NCI-H460 (cell line): Measurements from ENCODE around the gene HOXB3. TPM values are rescaled to one million over a fixed set of nuclear protein-coding genes. Genes with fewer than 3 reads are reported as not detected.

ENCODE experiments used
- DNase-seq: peaks from one replicate; pipeline ENCODE4 v3.0.0-alpha.2; 2016; ENCODE audit warnings: low read depth; ENCODE audit errors: extremely low read depth
- total RNA-seq: library from RNA; depleted of rRNA; stranded (reverse); fragments of >200 nt; shearing (Covaris generic); gene quantifications from 2 replicates; pipeline ENCODE4 v1.2.3, GENCODE V29; 2014

Gene HOXB3
- total RNA-seq, 1 experiment from 2014 or later = 5.3 TPM

DNA sequence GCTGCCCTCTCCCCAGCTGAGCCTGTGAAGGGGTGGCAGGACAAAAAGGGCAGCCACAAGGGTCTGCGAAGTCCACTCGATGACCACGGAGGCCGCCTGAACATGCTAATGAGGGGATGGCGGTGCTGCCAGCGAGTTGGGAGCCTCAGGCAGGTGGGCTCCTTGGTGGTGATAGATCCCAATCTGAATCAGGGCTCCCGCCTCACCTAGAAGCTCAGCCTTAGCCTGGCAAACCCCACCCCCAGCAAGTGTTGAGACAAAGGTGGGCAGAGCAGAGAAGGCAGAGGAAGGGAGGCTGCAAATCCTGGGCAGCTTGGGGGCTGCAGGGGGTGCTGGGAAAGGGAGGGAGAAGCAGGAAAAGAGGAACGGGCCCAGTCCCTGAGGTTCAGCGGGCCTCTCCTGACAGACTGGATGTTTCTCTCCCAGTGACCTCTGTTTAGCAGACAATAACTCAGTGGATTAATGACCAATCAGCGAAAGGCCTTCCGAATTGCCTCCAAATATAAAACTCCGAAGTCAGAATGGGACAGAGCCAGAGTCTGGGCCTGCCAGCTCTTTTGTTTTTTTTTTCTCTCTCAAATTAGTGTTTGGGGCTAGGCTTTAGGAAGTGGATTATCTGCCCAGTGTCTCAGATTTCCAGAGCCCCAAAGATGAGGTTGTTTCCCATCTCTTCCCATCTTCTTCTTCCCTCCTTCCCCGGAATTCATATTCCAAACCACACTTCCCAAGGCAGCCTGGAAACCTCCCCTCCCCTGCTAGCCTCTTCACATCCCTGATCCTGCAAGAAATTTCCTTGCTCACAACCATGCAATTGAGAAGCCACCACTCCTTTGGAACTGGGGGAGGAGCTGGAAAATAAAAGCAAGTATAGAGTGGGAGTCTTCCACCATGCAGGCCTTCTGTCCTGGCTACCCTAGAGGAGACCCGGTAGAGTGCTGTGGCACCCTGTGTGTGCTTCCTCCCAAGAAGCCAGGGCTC, 29.9 kb downstream of the HOXB3 start:
- no peak for DNase-seq

DNA sequence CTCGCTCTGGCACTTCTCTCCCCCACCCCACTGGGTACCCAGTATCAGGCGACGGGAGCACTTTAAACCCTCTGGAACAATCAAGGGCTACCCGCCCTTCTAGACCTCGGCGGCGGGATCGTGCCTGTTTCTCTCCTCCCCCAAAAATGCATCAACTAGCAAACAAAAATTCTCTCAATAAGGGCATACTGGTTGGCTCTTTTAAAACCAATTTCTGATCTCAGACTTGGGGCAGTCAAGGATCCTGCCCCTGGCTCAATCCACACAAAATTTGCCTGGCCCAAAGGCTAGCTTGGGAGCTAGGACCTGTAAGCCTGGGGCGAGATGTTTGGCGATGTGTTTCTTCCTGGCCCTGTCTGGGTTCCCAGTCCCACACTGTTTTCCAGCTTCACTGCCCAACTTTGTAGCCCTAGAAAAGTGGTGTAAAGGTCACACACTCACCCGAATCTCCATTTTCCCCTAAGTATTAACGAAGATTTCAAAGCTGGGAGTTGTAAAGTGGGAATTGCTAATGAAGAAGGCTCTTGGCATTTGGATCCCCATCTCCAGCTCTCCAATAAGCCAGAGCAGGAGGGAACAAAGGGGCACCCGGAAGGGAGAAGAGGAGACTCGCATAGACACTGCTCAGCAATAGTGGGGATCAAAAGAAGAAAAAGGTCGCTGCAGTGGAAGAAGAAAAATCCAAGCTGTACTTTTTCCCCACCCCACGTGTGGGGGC, 30.8 kb downstream of the HOXB3 start:
- DNase-seq = no peak

DNA sequence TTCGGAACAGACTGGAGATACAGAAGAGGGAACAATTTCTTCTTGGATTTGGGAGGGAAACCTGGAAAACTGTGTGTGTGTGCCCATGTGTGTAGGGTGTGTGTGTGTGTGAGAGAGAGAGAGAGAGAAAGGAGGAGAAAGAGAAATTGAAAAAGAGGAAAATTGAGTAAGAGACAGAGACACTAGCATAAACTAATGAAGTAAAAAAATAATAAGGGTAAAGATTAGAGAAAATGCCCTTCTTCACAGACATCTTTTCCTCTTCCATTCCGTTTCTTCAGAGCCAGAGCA, 31.3 kb downstream of the HOXB3 start:
- no peak for DNase-seq

- DNase-seq = no peak
Observed at GRCh38 chr17:48558057-48558830, 31.8 kb downstream of the HOXB3 start.

DNA sequence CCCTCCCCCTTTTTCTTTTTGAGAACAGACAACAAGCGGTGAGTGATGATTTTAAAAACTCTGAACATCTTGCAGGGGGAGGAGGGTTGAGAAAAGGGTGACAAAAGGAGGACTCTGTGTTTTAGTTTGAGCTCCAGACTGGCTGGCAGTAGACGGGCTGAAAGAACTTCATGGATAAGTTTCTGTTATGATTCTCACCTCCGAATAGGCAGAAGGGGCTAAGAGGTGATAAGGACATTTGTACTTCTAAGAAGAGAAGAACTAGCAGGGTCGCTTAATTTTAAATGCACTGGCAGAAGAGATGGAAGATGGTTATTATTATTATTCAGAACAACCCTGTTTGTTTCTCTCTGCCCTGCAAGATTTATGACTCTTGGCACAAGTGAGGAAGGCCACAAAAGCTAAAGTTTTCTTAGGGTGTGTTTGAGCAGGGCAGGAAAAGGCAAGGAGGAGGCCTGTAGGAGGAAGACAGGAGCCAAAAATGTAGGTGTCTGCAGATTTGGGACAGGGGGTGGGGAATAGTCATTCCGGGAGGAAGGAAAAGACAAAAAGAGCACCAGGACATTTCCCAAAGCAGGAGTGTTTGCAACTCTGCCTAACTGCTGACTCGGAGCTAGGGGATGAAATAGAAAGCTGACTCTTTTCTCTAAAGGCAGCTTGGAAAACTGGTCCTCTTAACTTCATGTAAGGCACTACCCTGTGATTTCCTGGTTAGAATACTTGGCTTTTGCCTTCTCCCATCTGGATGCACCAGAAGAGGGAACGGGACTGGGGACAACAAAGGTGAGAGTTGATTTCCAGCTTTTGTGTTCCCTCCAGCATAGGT, 33.3 kb downstream of the HOXB3 start:
- no peak for DNase-seq

GRCh38 chr17:48556229-48556575, 33.8 kb downstream of the HOXB3 start:
- DNase-seq = no peak

- DNase-seq = no peak
Observed at GRCh38 chr17:48555258-48556228, 34.5 kb downstream of the HOXB3 start.

- DNase-seq = no peak
Observed at GRCh38 chr17:48554412-48555257, 35.4 kb downstream of the HOXB3 start.

DNA sequence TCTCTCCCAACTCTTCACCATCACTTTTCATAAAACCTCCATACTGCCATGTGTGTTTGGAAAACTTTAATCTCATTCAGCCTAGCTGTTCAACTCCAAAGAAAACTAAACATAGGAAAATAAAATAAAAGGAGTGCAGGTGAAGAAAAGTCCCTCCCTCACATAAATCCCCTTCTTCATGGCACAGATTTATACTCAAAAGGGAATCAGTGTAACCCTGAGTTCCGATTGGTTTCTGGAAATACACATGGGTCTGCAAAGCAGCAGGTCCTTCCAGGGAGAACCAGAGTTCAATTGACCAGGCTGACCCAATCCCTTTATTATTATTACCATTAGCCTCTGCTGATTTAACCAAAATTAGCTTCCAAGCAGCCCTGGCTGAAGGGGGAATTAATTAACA, 36.2 kb downstream of the HOXB3 start:
- no peak for DNase-seq

GRCh38 chr17:48553190-48553547, 36.9 kb downstream of the HOXB3 start:
- no peak for DNase-seq

GRCh38 chr17:48552466-48553189, 37.4 kb downstream of the HOXB3 start:
- no peak for DNase-seq

- no peak for DNase-seq
Observed at GRCh38 chr17:48551596-48552465, 38.2 kb downstream of the HOXB3 start.

- no peak for DNase-seq
Observed at GRCh38 chr17:48551214-48551555, 38.9 kb downstream of the HOXB3 start.

GRCh38 chr17:48550502-48551213, 39.4 kb downstream of the HOXB3 start:
- no peak for DNase-seq

GRCh38 chr17:48549914-48550501, 40.0 kb downstream of the HOXB3 start:
- no peak for DNase-seq

DNA sequence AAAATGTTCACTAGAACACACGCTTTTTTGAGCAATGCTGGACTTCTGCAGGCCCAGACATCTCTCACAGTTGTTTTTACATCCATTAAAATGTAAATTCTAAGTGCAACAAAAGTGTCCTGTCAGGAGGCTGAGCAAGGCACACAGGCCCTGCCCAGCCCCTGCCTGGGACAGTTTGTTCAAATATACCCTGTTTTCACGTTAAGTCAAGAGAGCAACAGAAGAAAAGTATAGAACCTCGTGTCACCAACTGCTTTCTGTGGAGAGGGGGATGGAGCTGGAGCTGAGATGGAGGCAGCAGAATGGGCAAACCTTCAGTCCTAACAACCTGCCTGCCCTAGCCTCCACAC, 40.8 kb downstream of the HOXB3 start:
- no peak for DNase-seq
